HL-60 (cell line): Measurements from ENCODE around the gene ZMAT5.

Experiments
- DNase-seq, 2 experiments: peaks; one replicate each; pipeline ENCODE4 v3.0.0-alpha.2; 2010 to 2020; ENCODE audit warnings: low read depth in 1 of 2, low spot score in 1 of 2
- H3K27ac ChIP-seq: fragments of 250-450 bp; sonication (Bioruptor Pico); replicated peaks from 2 replicates; pipeline ENCODE4 v1.5.1; 2020; ENCODE audit warnings: mild to moderate bottlenecking, moderate library complexity
- H3K27me3 ChIP-seq: fragments of 250-450 bp; sonication (Bioruptor Pico); 2 replicates; pipeline ENCODE4 v1.5.1; 2021; ENCODE audit warnings: mild to moderate bottlenecking, moderate library complexity; ENCODE audit not compliant: insufficient read depth, poor library complexity, severe bottlenecking
- H3K4me3 ChIP-seq: replicated peaks from 2 replicates; pipeline ENCODE4 v1.5.1; 2011; ENCODE audit warnings: mild to moderate bottlenecking, control low read depth, low read length; ENCODE audit not compliant: insufficient read depth
- GABPA ChIP-seq: IDR thresholded peaks from 2 replicates; pipeline ENCODE4 v1.6.1; 2012; ENCODE audit warnings: low read depth
- POLR2AphosphoS5 ChIP-seq: IDR thresholded peaks from 2 replicates; pipeline ENCODE4 v1.6.1; 2012; ENCODE audit warnings: low read depth
- SPI1 ChIP-seq: IDR thresholded peaks from 2 replicates; pipeline ENCODE4 v1.6.1; 2012; ENCODE audit warnings: low read depth, mild to moderate bottlenecking, borderline replicate concordance
- TF ChIP-seq, protein P1 (sequence below): IDR thresholded peaks from 2 replicates; pipeline ENCODE4 v1.6.1; 2012; ENCODE audit warnings: low read depth; ENCODE audit not compliant: insufficient replicate concordance
- TF ChIP-seq, protein P2 (sequence below): IDR thresholded peaks from one replicate; pipeline ENCODE4 v1.5.1; 2011; ENCODE audit warnings: low read length, control low read depth, inconsistent platforms; ENCODE audit not compliant: insufficient read depth

The ZMAT5 gene

DNA sequence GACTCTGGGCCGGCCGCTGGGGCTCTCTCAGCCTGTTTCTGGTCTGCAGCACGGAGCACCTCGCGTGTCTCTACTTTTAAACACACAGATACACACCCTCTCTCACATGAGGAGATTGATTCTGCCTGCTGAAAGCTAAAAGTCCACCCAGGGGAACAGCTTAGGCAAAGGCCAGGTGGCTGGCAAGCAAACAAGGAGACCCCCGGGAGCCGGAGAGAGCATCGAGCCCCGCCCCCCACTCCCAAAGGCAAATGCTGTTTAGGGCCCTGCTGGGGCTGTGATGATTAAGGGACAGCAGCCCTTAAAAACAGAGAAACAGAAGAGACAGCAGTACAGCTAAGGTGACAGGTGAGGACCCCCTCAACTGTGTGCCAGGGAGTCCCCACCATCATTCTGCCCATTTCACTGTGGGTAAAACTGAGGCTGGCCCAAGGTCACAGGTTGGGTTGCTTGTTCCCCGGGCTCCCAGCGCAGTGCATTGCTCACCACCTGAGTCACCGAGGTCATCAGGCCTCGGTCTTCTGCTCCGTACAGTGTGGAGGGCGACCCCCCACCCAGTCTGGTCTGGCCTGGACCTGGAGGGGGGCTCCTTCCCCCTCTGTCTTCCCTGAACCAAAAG lies 40.2 kb downstream of the ZMAT5 start:
- no peak for TF ChIP-seq SPI1
- TF ChIP-seq, protein P1, sequence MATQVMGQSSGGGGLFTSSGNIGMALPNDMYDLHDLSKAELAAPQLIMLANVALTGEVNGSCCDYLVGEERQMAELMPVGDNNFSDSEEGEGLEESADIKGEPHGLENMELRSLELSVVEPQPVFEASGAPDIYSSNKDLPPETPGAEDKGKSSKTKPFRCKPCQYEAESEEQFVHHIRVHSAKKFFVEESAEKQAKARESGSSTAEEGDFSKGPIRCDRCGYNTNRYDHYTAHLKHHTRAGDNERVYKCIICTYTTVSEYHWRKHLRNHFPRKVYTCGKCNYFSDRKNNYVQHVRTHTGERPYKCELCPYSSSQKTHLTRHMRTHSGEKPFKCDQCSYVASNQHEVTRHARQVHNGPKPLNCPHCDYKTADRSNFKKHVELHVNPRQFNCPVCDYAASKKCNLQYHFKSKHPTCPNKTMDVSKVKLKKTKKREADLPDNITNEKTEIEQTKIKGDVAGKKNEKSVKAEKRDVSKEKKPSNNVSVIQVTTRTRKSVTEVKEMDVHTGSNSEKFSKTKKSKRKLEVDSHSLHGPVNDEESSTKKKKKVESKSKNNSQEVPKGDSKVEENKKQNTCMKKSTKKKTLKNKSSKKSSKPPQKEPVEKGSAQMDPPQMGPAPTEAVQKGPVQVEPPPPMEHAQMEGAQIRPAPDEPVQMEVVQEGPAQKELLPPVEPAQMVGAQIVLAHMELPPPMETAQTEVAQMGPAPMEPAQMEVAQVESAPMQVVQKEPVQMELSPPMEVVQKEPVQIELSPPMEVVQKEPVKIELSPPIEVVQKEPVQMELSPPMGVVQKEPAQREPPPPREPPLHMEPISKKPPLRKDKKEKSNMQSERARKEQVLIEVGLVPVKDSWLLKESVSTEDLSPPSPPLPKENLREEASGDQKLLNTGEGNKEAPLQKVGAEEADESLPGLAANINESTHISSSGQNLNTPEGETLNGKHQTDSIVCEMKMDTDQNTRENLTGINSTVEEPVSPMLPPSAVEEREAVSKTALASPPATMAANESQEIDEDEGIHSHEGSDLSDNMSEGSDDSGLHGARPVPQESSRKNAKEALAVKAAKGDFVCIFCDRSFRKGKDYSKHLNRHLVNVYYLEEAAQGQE = no peak
- no peak for TF ChIP-seq GABPA
- TF ChIP-seq, protein P2, sequence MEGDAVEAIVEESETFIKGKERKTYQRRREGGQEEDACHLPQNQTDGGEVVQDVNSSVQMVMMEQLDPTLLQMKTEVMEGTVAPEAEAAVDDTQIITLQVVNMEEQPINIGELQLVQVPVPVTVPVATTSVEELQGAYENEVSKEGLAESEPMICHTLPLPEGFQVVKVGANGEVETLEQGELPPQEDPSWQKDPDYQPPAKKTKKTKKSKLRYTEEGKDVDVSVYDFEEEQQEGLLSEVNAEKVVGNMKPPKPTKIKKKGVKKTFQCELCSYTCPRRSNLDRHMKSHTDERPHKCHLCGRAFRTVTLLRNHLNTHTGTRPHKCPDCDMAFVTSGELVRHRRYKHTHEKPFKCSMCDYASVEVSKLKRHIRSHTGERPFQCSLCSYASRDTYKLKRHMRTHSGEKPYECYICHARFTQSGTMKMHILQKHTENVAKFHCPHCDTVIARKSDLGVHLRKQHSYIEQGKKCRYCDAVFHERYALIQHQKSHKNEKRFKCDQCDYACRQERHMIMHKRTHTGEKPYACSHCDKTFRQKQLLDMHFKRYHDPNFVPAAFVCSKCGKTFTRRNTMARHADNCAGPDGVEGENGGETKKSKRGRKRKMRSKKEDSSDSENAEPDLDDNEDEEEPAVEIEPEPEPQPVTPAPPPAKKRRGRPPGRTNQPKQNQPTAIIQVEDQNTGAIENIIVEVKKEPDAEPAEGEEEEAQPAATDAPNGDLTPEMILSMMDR = no peak
- no peak for DNase-seq
- Histone ChIP-seq H3K27me3 (peaks cover 14% of the 10 kb centered on the region), H3K27ac (no peak overlapping the region), H3K4me3 (no peak overlapping the region)

DNA sequence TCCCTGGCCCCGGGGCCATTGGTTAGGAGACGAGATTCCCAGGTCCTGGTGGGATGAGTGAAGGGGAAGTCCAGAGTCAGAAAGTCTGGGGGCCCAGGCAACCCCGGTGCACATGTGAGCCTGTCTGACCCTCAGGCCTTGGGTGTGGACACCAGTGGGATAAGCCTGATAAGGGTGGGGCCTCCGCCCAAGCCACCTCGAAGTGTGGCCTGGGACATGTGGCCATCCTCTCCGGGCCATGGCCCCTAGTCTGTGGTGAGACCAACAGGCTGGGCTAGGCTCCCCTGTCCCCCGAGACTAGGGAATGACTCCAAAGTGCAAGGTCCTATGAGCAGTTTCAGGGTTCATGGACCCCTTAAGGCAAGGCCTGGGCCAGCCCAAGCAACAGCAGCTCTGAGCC lies 40.7 kb downstream of the ZMAT5 start:
- TF ChIP-seq, protein P2 = no peak
- TF ChIP-seq, protein P1 = no peak
- TF ChIP-seq GABPA = no peak
- no peak for TF ChIP-seq SPI1
- no peak for TF ChIP-seq POLR2AphosphoS5
- Histone ChIP-seq H3K27me3 (peaks cover 19% of the 10 kb centered on the region), H3K27ac (no peak overlapping the region), H3K4me3 (no peak overlapping the region)
- DNase-seq = no peak

DNA sequence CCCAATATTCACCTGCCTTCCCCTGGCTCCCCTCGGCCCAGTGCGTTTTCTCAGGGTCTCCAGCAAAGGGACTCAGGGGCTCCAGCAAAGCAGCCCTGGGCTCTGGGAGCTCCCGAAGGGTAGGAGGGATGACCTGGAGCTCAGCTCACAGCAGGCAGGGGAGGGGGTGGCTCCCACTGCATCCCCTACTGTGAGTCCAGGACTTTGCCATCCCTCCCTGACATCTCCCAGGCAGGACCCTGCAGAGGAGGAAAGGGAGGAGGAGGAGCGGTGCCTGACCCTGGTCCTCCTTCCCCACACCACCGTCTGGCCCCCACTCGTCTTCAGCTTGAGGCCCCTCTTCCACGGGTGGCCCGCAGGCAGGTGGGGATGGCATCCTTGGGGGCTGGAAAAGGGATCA lies 42.0 kb downstream of the ZMAT5 start:
- TF ChIP-seq SPI1 (no peak), POLR2AphosphoS5 (no peak), GABPA (no peak)
- TF ChIP-seq, protein P1 = no peak
- TF ChIP-seq, protein P2 = no peak
- Histone ChIP-seq H3K27ac (no peak overlapping the region), H3K27me3 (peaks cover 22% of the 10 kb centered on the region), H3K4me3 (no peak overlapping the region)
- no peak for DNase-seq
